Measurements from ENCODE around the gene RBM12. TPM values are rescaled to one million over a fixed set of nuclear protein-coding genes. Genes with fewer than 3 reads are reported as not detected.

RBM12 gene
- total RNA-seq, 2 experiments from 2014 or later, result 66.3 to 152 TPM

DNA sequence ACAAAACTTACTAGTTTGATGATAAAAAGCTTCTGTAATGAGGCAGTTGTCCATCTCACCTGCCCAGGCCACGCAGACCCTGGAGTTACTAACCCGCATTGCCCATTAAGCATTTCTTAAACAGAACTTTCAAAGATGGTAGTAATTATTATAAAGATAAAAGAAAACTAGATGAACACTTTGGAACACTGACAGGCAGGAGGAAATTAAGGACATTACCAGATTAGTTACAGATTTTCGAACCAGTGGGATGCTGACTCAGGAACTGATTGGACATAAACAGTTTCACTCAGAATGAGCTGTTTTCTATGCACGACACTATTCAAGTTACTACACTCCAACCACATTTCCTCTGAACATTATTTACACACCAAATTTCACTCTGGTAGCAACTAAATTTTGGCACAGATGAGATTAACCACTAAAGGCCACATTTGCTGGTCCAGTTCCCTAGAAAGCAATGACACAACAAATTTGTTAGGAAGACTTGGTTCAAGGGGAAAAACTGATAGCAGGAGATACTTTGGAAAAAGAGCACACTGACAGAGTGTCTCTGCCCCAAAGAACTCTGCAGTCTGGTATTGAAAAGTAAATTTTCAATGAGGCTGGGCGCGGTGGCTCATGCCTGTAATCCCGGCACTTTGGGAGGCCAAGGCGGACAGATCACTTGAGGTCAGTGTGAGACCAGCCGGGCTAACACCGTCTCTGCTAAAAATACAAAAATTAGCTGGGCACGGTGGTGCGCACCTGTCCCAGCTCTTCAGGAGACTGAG, 37.5 kb upstream of the RBM12 start:
- intact Hi-C loops (cut with micrococcal nuclease; ENCODE audit: unreplicated experiment), result loop anchor here (5.0 kb wide), 1 partner anchor 35 kb away; no protein-coding TSS in a partner anchor
- ChIA-PET POLR2A (interaction anchor here (0.5 to 1.6 kb wide), 3 partner anchors 11 to 69 kb away, joined by 3 to 5 read pairs (median 3); partner anchors contain the start of gene PHF20), CTCF (ENCODE audit: unreplicated experiment) (no interaction called here)
- Histone ChIP-seq H3K4me2 (ENCODE audit: low read length) (no peak overlapping the region), H4K20me1 (ENCODE audit: insufficient read depth, low read length) (peaks cover 8% of the 10 kb centered on the region; the same call in 1 of the 2 replicates), H3K4me3 (ENCODE audit: low read depth, low read length, poor library complexity, severe bottlenecking) (no peak overlapping the region), H3K27ac (ENCODE audit: low read depth, low read length, poor library complexity, severe bottlenecking) (no peak overlapping the region), H2AFZ (ENCODE audit: low read length) (no peak overlapping the region), H3K79me2 (ENCODE audit: insufficient read depth, low read depth, low read length) (peaks cover 44% of the 10 kb centered on the region), H3K36me3 (ENCODE audit: insufficient read depth, low read length) (peaks cover 67% of the 10 kb centered on the region), H3K4me1 (ENCODE audit: insufficient read depth, low read length, poor library complexity, severe bottlenecking) (peaks cover 23% of the 10 kb centered on the region), H3K9me3 (ENCODE audit: low read length) (no peaks in the 10 kb centered on the region), H3K9me2 (ENCODE audit: insufficient read depth, low read length) (no peaks in the 10 kb centered on the region)
- TF ChIP-seq, protein P1, sequence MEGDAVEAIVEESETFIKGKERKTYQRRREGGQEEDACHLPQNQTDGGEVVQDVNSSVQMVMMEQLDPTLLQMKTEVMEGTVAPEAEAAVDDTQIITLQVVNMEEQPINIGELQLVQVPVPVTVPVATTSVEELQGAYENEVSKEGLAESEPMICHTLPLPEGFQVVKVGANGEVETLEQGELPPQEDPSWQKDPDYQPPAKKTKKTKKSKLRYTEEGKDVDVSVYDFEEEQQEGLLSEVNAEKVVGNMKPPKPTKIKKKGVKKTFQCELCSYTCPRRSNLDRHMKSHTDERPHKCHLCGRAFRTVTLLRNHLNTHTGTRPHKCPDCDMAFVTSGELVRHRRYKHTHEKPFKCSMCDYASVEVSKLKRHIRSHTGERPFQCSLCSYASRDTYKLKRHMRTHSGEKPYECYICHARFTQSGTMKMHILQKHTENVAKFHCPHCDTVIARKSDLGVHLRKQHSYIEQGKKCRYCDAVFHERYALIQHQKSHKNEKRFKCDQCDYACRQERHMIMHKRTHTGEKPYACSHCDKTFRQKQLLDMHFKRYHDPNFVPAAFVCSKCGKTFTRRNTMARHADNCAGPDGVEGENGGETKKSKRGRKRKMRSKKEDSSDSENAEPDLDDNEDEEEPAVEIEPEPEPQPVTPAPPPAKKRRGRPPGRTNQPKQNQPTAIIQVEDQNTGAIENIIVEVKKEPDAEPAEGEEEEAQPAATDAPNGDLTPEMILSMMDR (conservative IDR thresholded peaks at IDR 0.05; ENCODE audit: low read length), result no peak
- TF ChIP-seq EZH2phosphoT487 (IDR thresholded peaks at IDR 0.05; ENCODE audit: borderline replicate concordance, low read depth, low read length), result no peak
- no TSS peak for BruUV-seq (replicated peaks)
- no peak for DNase-seq (ENCODE audit: low spot score)

DNA sequence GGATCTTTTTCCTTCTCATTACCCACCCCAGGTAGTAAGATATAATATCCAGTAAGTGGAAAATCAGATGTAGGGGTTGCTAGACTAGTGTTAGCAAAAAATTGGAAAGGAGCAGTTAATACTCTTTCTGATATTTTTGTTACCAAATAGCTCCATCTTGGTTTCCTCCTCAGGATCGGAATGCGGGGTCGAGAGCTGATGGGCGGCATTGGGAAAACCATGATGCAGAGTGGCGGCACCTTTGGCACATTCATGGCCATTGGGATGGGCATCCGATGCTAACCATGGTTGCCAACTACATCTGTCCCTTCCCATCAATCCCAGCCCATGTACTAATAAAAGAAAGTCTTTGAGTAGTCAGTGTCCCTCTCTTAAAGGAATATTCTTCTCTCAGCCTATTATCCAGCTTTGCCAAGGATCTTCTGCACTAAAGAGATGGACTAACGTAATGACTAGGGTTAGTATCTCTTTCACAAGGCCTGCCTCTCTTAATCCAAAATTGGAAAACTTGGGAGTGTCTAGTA, 36.0 kb upstream of the RBM12 start:
- no TSS peak for BruUV-seq (replicated peaks)
- peaks cover 4% of the 10 kb centered on the region; the same call in 1 of the 2 replicates for H4K20me1 ChIP-seq (ENCODE audit: insufficient read depth, low read length)
- ChIA-PET POLR2A (interaction anchor here (0.6 to 1.8 kb wide), 4 partner anchors 9 to 130 kb away, joined by 3 to 7 read pairs (median 4); partner anchors contain the start of gene SPAG4), CTCF (ENCODE audit: unreplicated experiment) (interaction anchor here (0.6 kb wide), 1 partner anchor 99 kb away, joined by 3 read pairs; no protein-coding TSS in a partner anchor)
- peaks cover 62% of the 10 kb centered on the region for H3K36me3 ChIP-seq (ENCODE audit: insufficient read depth, low read length)
- peaks cover 35% of the 10 kb centered on the region; the same call in 1 of the 2 replicates for H3K79me2 ChIP-seq (ENCODE audit: insufficient read depth, low read depth, low read length)
- H3K4me1 ChIP-seq (ENCODE audit: insufficient read depth, low read length, poor library complexity, severe bottlenecking), result peaks cover 23% of the 10 kb centered on the region
- no peaks in the 10 kb centered on the region for H3K9me2 ChIP-seq (ENCODE audit: insufficient read depth, low read length)
- no peak for TF ChIP-seq EZH2phosphoT487 (IDR thresholded peaks at IDR 0.05; ENCODE audit: borderline replicate concordance, low read depth, low read length)
- TF ChIP-seq, protein P1 (conservative IDR thresholded peaks at IDR 0.05; ENCODE audit: low read length), result no peak
- no peak overlapping the region for H2AFZ ChIP-seq (ENCODE audit: low read length)
- H3K4me2 ChIP-seq (ENCODE audit: low read length), result peak overlapping the region; percentile 74
- DNase-seq (ENCODE audit: low spot score), result no peak
- H3K9me3 ChIP-seq (ENCODE audit: low read length), result no peaks in the 10 kb centered on the region
- H3K27ac ChIP-seq (ENCODE audit: low read depth, low read length, poor library complexity, severe bottlenecking), result peak overlapping the region; percentile 74
- H3K4me3 ChIP-seq (ENCODE audit: low read depth, low read length, poor library complexity, severe bottlenecking), result peak overlapping the region; percentile 87
- intact Hi-C loops (cut with micrococcal nuclease; ENCODE audit: unreplicated experiment), result loop anchor here (5.0 kb wide), 1 partner anchor 37 kb away; no protein-coding TSS in a partner anchor

All from OCI-LY7 (cell line).